ES-I3 (cell line): ENCODE measurements around the gene SESN2.

Experiments used
- H3K36me3 ChIP-seq: 2 replicates; pipeline ENCODE4 v1.6.1; 2013; ENCODE audit warnings: mild to moderate bottlenecking, low read length, control low read depth, moderate library complexity; ENCODE audit not compliant: insufficient read depth
- H3K4me1 ChIP-seq: 2 replicates; pipeline ENCODE4 v1.6.1; 2013; ENCODE audit warnings: mild to moderate bottlenecking, control low read depth, low read length; ENCODE audit not compliant: insufficient read depth
- H3K9ac ChIP-seq: 2 replicates; pipeline ENCODE4 v1.6.1; 2013; ENCODE audit warnings: low read depth, mild to moderate bottlenecking, low read length, moderate library complexity
- H3K9me3 ChIP-seq: 2 replicates; pipeline ENCODE4 v1.6.1; 2013; ENCODE audit warnings: mild to moderate bottlenecking, low read length, moderate library complexity; ENCODE audit not compliant: control insufficient read depth, insufficient read depth

The SESN2 gene, protein sequence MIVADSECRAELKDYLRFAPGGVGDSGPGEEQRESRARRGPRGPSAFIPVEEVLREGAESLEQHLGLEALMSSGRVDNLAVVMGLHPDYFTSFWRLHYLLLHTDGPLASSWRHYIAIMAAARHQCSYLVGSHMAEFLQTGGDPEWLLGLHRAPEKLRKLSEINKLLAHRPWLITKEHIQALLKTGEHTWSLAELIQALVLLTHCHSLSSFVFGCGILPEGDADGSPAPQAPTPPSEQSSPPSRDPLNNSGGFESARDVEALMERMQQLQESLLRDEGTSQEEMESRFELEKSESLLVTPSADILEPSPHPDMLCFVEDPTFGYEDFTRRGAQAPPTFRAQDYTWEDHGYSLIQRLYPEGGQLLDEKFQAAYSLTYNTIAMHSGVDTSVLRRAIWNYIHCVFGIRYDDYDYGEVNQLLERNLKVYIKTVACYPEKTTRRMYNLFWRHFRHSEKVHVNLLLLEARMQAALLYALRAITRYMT

DNA sequence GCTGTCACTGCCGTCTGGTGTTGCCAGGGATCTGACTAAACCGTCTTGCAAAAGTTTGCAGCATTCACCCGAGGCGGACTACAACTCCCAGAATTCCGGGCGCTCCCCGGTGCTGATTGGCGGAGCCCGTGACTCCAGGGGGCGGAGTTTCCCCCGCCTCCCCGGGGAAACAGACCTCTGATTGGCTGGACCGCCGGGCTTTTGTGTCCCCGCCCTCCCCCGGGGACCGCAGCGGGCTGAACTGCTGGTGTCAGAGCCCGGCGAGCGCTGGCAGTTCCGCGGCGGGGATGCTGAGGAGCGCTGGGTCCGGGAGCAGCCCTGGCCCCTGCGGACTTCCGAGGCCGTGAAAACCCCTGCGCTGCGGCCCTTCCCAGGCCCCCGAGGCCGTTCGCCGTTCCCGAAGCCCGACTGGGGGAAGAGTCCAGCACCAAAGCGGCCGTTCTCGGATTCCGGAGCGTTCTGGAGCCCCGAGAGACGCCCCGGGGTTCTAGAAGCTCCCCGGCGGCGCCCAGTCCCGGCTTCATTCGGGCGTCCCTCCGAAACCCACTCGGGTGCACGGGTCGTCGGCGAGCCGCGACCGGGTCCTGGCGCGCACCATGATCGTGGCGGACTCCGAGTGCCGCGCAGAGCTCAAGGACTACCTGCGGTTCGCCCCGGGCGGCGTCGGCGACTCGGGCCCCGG, at the start of gene SESN2:
Gene SESN2, plus strand, starts transcription at position 267 of the 682 bp plus-strand sequence. Its CDS starts 330 bp downstream, at position 597.
- H3K4me1 ChIP-seq, result peaks cover 28% of the 10 kb centered on the region
- peak within 1 kb of the TSS; percentile 100 for H3K9ac ChIP-seq
- peaks cover 7% of the 10 kb centered on the region; the same call in 1 of the 2 replicates for H3K36me3 ChIP-seq
- H3K9me3 ChIP-seq, result no peaks in the 10 kb centered on the region

DNA sequence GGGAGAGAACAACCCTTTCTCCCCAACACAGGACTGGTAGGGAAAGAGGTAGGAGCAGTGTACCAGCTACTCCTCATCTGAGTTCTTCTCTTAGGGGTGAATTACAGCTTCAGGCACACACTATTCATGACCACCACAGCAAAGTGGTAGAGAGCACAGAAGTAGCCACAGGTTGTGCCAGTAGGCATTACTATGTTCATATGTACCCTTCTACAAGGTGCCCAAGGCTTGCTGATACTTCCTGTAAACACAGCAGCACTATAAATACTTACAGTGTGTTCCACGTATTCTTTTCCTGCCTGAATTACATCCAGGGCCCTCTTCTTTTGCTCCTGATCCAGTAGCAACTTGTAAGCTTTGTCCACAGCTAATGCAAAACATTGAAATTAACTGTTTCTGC, 49.6 kb upstream of the SESN2 start:
- no peaks in the 10 kb centered on the region for H3K9me3 ChIP-seq
- H3K9ac ChIP-seq, result no peak overlapping the region
- H3K4me1 ChIP-seq, result no peaks in the 10 kb centered on the region
- H3K36me3 ChIP-seq, result peaks cover 9% of the 10 kb centered on the region

DNA sequence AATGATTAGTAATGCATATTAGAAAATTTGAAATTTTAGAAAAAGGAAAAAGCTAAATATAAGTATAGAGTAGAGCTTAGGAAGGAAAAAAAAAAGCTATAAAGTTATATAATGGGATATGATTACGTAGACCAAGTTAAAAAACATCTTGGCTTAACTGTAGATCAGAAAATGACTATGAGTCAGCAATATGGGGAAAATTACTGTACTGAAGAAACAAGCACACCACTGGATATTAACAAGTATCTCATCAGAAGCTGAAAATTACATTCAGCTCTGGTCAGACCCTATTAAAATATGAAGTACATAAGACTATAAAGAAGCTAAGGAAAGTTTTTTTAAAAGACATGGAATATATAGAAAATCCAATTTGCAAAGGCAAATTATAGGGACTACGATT, 46.0 kb upstream of the SESN2 start:
- Histone ChIP-seq H3K36me3 (peaks cover 7% of the 10 kb centered on the region), H3K9ac (no peak overlapping the region), H3K9me3 (no peaks in the 10 kb centered on the region), H3K4me1 (no peaks in the 10 kb centered on the region)

DNA sequence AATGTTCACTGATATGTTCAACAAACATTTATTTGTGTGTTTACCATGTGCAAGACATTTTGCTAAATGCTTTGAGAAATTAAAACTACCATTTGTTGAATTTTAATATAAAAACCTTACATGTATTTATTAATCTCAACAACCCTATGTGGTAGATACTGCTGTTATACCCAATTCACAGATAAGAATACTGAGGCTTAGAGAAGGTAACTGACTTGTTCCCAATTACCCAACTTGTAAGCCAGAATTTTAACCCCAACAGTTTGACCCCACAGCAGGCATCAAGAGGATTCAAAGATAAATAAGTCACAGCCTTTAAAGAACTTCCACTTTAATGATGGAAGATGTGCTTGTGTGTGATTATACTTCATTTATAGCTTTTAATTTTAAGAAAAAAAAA, 30.2 kb upstream of the SESN2 start:
- Histone ChIP-seq H3K9me3 (no peaks in the 10 kb centered on the region; the same call in 1 of the 2 replicates), H3K36me3 (peaks cover 5% of the 10 kb centered on the region), H3K9ac (no peak overlapping the region), H3K4me1 (no peaks in the 10 kb centered on the region)

DNA sequence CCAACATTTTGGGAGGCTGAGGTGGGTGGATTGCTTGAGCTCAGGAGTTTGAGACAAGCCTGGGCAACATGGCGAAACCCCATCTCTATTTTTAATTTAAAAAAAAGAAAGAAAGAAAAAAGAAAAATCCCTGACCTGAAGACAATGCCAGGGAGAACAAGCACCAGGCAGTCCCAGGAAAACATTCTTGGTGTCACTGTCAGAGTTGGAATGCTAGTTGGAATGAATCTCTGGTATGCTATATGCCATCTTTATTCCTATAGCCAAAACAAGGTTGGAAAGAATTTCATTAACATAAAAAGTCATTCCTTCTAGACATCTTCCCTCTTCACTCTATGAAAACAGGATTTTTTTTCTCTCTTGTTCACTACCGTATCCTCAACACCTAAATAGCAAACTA, 29.3 kb upstream of the SESN2 start:
- Histone ChIP-seq H3K36me3 (peaks cover 5% of the 10 kb centered on the region), H3K9ac (no peak overlapping the region)

DNA sequence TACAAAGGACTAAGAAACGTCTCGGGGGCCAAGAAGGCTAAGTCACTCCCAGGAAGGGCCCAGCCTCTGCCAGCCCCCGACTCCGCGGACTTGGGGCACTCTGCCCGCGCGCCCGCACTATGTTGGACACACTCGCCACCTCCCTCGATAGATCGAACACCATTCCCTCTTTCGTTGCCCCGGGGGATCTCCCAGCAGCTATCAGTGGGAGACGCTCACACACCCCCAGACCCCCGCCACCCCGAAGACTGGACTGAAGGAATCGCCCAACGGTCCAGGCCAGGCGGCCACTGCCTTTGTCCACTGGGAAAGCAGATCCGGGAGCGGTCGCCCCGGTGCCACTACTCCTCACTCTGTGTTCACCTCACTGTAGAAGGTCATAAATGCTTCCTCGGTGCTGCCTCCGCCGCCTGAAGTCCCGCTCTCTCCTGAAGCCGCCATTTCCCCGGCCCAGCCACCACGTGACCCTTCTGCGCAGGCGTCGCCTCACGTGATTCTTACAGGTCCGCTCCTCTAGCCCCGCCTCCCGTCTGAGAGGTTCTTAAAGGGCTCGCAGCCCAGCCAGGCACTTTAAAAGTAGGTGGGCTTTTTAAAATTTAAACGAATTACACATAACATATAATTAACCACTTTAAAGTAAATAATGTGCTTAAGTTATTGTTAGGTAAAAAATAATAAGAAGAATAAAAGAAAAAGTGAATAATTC, 26.6 kb upstream of the SESN2 start, which contains the start of gene DNAJC8:
Gene DNAJC8, minus strand, starts transcription at position 472 of the 706 bp plus-strand sequence. Its CDS starts 31 bp downstream, at position 441.
- H3K4me1 ChIP-seq, result 0 out of 2 replicates have a peak, but pooled peaks cover 7% of the 10 kb centered on the region
- peak within 1 kb of the TSS; percentile 78 for H3K9ac ChIP-seq
- H3K9me3 ChIP-seq, result no peaks in the 10 kb centered on the region; the same call in 1 of the 2 replicates
- H3K36me3 ChIP-seq, result peaks cover 5% of the 10 kb centered on the region

More for the DNA sequence above, 29.3 kb upstream of the SESN2 start:
- no peaks in the 10 kb centered on the region for H3K4me1 ChIP-seq
- no peaks in the 10 kb centered on the region; the same call in 1 of the 2 replicates for H3K9me3 ChIP-seq

DNA sequence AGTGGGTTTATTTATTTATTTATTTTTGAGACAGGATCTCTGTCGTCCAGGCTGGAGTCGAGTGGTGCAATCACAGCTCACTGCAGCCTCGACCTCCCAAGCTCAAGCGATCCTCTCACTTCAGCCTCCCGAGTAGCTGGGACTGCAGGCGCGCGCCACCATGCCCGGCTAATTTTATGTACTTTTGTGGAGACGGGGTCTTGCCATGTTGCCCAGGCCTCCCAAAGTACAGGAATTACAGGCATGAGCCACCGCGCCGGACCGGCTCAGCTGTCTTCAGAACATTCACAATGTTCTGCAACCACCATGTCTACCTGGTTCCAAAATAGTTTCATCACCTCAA, 26.1 kb upstream of the SESN2 start:
- H3K9me3 ChIP-seq, result no peaks in the 10 kb centered on the region; the same call in 1 of the 2 replicates
- H3K36me3 ChIP-seq, result peaks cover 9% of the 10 kb centered on the region
- 0 out of 2 replicates have a peak, but pooled peaks cover 7% of the 10 kb centered on the region for H3K4me1 ChIP-seq
- H3K9ac ChIP-seq, result peak overlapping the region; percentile 78; the same call in 1 of the 2 replicates

DNA sequence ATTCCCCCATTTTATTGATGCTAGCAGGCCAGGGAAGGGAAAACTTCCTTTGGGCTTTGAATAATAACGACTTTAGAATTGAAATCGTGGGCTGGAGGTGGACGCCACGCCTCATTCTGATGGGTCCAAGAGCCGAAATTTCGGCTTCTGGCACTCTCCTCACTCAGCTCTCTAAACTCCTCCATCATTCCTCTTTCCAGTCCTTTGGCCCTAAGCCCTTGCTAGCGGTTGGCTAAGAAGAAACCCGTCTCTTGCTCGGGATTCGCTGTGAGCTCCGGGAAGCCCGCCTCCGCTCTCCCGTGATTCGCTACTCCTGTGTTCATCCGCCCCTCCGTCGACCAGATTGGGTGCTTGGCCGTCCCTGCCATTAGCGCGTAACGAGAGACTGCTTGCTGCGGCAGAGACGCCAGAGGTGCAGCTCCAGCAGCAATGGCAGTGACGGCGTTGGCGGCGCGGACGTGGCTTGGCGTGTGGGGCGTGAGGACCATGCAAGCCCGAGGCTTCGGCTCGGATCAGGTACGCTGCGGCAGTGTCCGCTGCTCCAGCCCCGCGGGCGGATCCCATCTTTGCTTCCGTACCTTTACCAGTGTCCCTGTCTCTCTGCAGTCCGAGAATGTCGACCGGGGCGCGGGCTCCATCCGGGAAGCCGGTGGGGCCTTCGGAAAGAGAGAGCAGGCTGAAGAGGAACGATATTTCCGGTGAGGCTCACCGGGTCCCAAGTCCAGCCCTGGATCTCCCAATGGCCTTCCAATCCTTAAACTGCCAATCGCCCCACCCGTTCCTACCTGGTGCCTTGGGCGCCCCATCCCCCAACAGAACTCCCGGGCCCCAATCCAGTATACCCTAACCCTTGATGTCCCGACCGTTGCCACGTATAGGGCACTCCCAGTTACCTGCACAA, 23.3 kb upstream of the SESN2 start, which contains the start of gene ATP5IF1:
Gene ATP5IF1, plus strand, starts transcription at position 370 of the 901 bp plus-strand sequence. Its CDS starts 60 bp downstream, at position 430.
- H3K9ac ChIP-seq, result peak within 1 kb of the TSS; percentile 92
- peaks cover 6% of the 10 kb centered on the region; the same call in 1 of the 2 replicates for H3K36me3 ChIP-seq
- H3K9me3 ChIP-seq, result no peaks in the 10 kb centered on the region; the same call in 1 of the 2 replicates
- 0 out of 2 replicates have a peak, but pooled peaks cover 7% of the 10 kb centered on the region for H3K4me1 ChIP-seq

DNA sequence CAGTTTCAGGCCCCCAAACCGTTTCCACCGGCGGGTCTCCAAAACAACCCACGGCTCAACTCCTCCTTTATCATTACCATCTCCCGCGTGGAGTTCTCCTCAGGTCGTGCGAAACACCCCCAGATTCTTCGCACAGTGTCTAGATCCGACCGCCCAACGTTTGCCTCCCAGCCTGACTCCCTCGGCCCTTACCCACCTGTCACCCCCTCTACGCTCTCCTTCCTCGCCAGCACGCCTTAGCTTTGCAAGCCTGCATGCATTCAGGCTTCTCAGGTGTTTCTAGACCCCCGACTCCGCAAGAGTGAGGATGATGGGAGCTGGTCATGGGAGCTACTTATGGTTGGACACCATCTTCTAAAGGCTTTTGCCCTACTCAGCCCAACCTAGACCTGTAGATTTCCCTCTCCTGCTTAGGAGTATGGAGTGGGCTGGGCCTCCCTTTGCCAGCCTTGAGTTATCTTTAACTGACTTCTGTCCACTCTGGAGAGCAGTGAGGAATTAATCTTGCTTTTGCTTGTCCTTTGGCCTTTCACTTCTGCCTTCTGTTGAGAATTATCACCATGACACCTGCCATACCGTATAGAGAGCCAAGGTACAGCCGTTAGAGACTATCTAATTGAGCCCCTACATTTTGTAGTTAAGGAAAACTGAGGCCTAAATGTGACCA, 22.5 kb upstream of the SESN2 start:
- Histone ChIP-seq H3K9me3 (no peaks in the 10 kb centered on the region; the same call in 1 of the 2 replicates), H3K9ac (peak overlapping the region; percentile 92), H3K36me3 (peaks cover 6% of the 10 kb centered on the region; the same call in 1 of the 2 replicates), H3K4me1 (0 out of 2 replicates have a peak, but pooled peaks cover 7% of the 10 kb centered on the region)

DNA sequence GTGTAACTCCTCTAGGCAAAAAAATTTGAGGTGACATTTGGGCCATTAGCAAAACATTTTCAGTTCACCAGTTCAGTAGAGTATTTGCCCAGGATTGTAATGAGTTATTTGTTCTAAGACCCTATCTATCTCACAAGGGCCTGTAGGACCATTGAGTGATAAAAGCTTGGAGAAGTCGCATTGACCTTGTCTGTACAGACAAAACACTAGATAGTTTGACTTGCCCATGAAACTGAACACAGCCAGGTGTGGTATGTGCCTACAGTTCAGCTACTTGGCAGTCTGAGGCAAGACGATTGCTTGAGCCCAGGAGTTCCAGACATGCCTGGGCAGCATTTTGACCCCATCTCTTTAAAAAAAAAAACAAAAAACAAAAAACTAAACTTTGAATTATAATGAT, 20.3 kb upstream of the SESN2 start:
- Histone ChIP-seq H3K9ac (no peak overlapping the region), H3K4me1 (0 out of 2 replicates have a peak, but pooled peaks cover 7% of the 10 kb centered on the region), H3K36me3 (peaks cover 6% of the 10 kb centered on the region)

DNA sequence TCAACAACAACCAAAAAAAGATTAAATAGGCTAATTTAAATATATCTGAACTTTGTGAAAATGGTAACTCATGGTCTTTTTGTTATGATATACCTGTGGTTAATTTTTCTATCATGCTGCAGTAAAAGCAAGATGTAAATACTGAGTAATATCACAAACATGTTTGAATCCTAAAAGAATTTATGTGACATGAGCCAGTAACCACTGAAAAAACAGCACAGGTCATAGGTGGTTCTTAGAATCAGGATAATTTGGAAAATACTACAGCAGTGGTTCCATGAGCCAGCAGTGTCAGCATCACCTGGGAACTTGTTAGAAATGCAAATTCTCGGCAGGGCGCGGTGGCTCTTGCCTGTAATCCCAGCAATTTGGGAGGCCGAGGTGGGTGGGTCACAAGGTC, 19.3 kb upstream of the SESN2 start:
- no peak overlapping the region for H3K9ac ChIP-seq
- peaks cover 6% of the 10 kb centered on the region for H3K36me3 ChIP-seq
- H3K4me1 ChIP-seq, result 0 out of 2 replicates have a peak, but pooled peaks cover 7% of the 10 kb centered on the region
- H3K9me3 ChIP-seq, result no peaks in the 10 kb centered on the region

More for the DNA sequence above, 20.3 kb upstream of the SESN2 start:
- no peaks in the 10 kb centered on the region for H3K9me3 ChIP-seq

DNA sequence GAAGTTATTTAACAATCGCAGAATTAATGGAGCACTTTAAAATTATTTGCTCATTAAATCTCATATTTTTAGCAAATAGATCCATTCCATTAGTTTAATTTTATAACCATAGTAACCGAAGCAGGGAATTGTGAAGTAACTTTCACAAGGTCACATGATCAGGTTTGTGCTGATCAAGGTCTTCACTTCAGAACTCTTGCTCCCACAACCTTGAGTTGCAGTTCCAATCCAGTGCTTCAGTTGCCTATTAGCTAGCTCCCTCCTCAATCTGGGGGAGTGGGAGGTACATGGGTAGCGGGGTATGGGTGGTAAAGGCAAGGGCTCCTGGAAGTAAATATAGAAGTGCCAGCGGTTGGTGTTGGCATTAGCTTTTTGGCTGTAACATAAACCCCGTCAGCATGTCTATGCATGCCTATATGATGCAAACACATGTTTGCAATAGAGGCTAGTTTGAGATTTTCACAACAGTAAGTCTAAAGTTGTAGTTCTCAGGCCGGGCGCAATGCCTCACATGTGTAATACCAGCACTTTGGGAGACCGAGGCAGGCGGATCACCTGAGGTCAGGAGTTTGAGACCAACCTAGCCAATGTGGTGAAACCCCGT, 17.6 kb upstream of the SESN2 start:
- Histone ChIP-seq H3K4me1 (0 out of 2 replicates have a peak, but pooled peaks cover 7% of the 10 kb centered on the region), H3K9ac (no peak overlapping the region), H3K9me3 (no peaks in the 10 kb centered on the region), H3K36me3 (peaks cover 6% of the 10 kb centered on the region)
